SK-N-SH treated with all-trans-retinoic acid at 6 μM for 48 hours (cell line): ENCODE measurements around the gene AVPR1B.

Experiments
- ATAC-seq: fragments of 200-7000 bp; cut with Tn5 transposase; 3 replicates; pipeline ENCODE4 v1.9.1; 2020; ENCODE audit warnings: mild to moderate bottlenecking, moderate library complexity
- ARNTL ChIP-seq: fragments of 450-650 bp; formaldehyde crosslinking; IDR thresholded peaks from 2 replicates; pipeline ENCODE4 v1.5.0; 2020; ENCODE audit warnings: low read depth, mild to moderate bottlenecking, moderate library complexity, borderline replicate concordance
- BACH2 ChIP-seq: fragments of 250-450 bp; sonication (Bioruptor Pico); IDR thresholded peaks from 2 replicates; pipeline ENCODE4 v1.9.0; 2021; ENCODE audit warnings: mild to moderate bottlenecking, borderline replicate concordance
- CSDC2 ChIP-seq: fragments of 250-450 bp; sonication (Bioruptor Pico); IDR thresholded peaks from 2 replicates; pipeline ENCODE4 v1.5.0; 2020; ENCODE audit warnings: mild to moderate bottlenecking, moderate library complexity
- GLIS3 ChIP-seq: fragments of 250-450 bp; sonication (Bioruptor Pico); IDR thresholded peaks from 2 replicates; pipeline ENCODE4 v1.5.0; 2020; ENCODE audit warnings: mild to moderate bottlenecking, moderate library complexity
- ISL1 ChIP-seq: fragments of 250-450 bp; sonication (Bioruptor Pico); IDR thresholded peaks from 2 replicates; pipeline ENCODE4 v2.1.2; 2022; ENCODE audit warnings: mild to moderate bottlenecking, moderate library complexity
- OSR1 ChIP-seq: fragments of 250-450 bp; sonication (Bioruptor Pico); IDR thresholded peaks from 2 replicates; pipeline ENCODE4 v1.8.0; 2022; ENCODE audit warnings: moderate library complexity, mild to moderate bottlenecking, inconsistent platforms
- PATZ1 ChIP-seq: fragments of 250-450 bp; sonication (Bioruptor Pico); IDR thresholded peaks from 2 replicates; pipeline ENCODE4 v1.8.0; 2020; ENCODE audit warnings: mild to moderate bottlenecking, moderate library complexity, borderline replicate concordance
- POU6F1 ChIP-seq: fragments of 250-450 bp; sonication (Bioruptor Pico); IDR thresholded peaks from 2 replicates; pipeline ENCODE4 v1.8.0; 2021; ENCODE audit warnings: low read depth, mild to moderate bottlenecking, moderate library complexity, borderline replicate concordance
- PPARA ChIP-seq: fragments of 250-450 bp; sonication (Bioruptor Pico); IDR thresholded peaks from 2 replicates; pipeline ENCODE4 v1.5.0; 2020; ENCODE audit warnings: mild to moderate bottlenecking, borderline replicate concordance
- RARB ChIP-seq: fragments of 250-450 bp; sonication (Bioruptor Pico); IDR thresholded peaks from 2 replicates; pipeline ENCODE4 v1.8.0; 2021; ENCODE audit warnings: mild to moderate bottlenecking, moderate library complexity
- SNAI2 ChIP-seq: fragments of 250-450 bp; sonication (Bioruptor Pico); IDR thresholded peaks from 2 replicates; pipeline ENCODE4 v1.5.0; 2020; ENCODE audit warnings: mild to moderate bottlenecking, moderate library complexity
- TCF4 ChIP-seq: fragments of 250-450 bp; sonication (Bioruptor Pico); IDR thresholded peaks from 2 replicates; pipeline ENCODE4 v1.8.0; 2021; ENCODE audit warnings: mild to moderate bottlenecking, moderate library complexity, borderline replicate concordance
- TOX ChIP-seq: fragments of 250-450 bp; sonication (Bioruptor Pico); IDR thresholded peaks from 2 replicates; pipeline ENCODE4 v1.8.0; 2021; ENCODE audit warnings: mild to moderate bottlenecking, moderate library complexity, borderline replicate concordance
- ZC3H10 ChIP-seq: fragments of 250-450 bp; sonication (Bioruptor Pico); IDR thresholded peaks from 2 replicates; pipeline ENCODE4 v1.5.1; 2021; ENCODE audit warnings: mild to moderate bottlenecking, moderate library complexity
- ZFP3 ChIP-seq: fragments of 250-450 bp; sonication (Bioruptor Pico); IDR thresholded peaks from 2 replicates; pipeline ENCODE4 v1.5.0; 2020; ENCODE audit warnings: mild to moderate bottlenecking, moderate library complexity
- ZFP30 ChIP-seq: fragments of 450-650 bp; formaldehyde crosslinking; IDR thresholded peaks from 2 replicates; pipeline ENCODE4 v1.5.0; 2022; ENCODE audit warnings: mild to moderate bottlenecking, moderate library complexity
- ZNF565 ChIP-seq: fragments of 450-650 bp; formaldehyde crosslinking; conservative IDR thresholded peaks from 2 replicates; pipeline ENCODE4 v1.5.0; 2020; ENCODE audit warnings: low read depth, mild to moderate bottlenecking, moderate library complexity
- ZNF70 ChIP-seq: fragments of 450-650 bp; formaldehyde crosslinking; IDR thresholded peaks from 2 replicates; pipeline ENCODE4 v1.5.0; 2020; ENCODE audit warnings: mild to moderate bottlenecking, moderate library complexity
- ZNF8 ChIP-seq: fragments of 450-650 bp; formaldehyde crosslinking; IDR thresholded peaks from 2 replicates; pipeline ENCODE4 v1.5.0; 2020; ENCODE audit warnings: mild to moderate bottlenecking, moderate library complexity
- TF ChIP-seq, protein P1 (sequence below): fragments of 250-450 bp; sonication (Bioruptor Pico); IDR thresholded peaks from 2 replicates; pipeline ENCODE4 v1.5.1; 2021; ENCODE audit warnings: mild to moderate bottlenecking, moderate library complexity
- TF ChIP-seq, protein P2 (sequence below): fragments of 250-450 bp; sonication (Bioruptor Pico); IDR thresholded peaks from 2 replicates; pipeline ENCODE4 v1.5.0; 2020; ENCODE audit warnings: mild to moderate bottlenecking, moderate library complexity

Gene AVPR1B

GRCh38 chr1:206116191-206116872 lies 856 bp downstream of the AVPR1B start:
- no peak for ATAC-seq
- no peak for TF ChIP-seq PATZ1
- TF ChIP-seq RARB = no peak
- TF ChIP-seq ZC3H10 = no peak
- TF ChIP-seq SNAI2 (CRISPR knock-in tag) = no peak
- TF ChIP-seq TCF4 (CRISPR knock-in tag) = no peak
- no peak for TF ChIP-seq ZNF8 (CRISPR knock-in tag)
- no peak for TF ChIP-seq ZFP30 (CRISPR knock-in tag)
- no peak for TF ChIP-seq ARNTL (CRISPR knock-in tag)
- no peak for TF ChIP-seq ZFP3 (CRISPR knock-in tag)
- TF ChIP-seq, protein P1, sequence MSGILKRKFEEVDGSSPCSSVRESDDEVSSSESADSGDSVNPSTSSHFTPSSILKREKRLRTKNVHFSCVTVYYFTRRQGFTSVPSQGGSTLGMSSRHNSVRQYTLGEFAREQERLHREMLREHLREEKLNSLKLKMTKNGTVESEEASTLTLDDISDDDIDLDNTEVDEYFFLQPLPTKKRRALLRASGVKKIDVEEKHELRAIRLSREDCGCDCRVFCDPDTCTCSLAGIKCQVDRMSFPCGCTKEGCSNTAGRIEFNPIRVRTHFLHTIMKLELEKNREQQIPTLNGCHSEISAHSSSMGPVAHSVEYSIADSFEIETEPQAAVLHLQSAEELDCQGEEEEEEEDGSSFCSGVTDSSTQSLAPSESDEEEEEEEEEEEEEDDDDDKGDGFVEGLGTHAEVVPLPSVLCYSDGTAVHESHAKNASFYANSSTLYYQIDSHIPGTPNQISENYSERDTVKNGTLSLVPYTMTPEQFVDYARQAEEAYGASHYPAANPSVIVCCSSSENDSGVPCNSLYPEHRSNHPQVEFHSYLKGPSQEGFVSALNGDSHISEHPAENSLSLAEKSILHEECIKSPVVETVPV (CRISPR knock-in tag) = no peak
- no peak for TF ChIP-seq OSR1 (CRISPR knock-in tag)

GRCh38 chr1:206115791-206116190 lies 1.4 kb downstream of the AVPR1B start:
- ATAC-seq = no peak
- TF ChIP-seq ZNF70 (no peak), PPARA (no peak), ZC3H10 (no peak), ISL1 (no peak), SNAI2 (CRISPR knock-in tag) (no peak), ZNF565 (no peak), GLIS3 (CRISPR knock-in tag) (no peak), POU6F1 (CRISPR knock-in tag) (no peak), CSDC2 (CRISPR knock-in tag) (no peak), PATZ1 (no peak), ZFP3 (CRISPR knock-in tag) (no peak), RARB (no peak), BACH2 (CRISPR knock-in tag) (no peak), TOX (CRISPR knock-in tag) (no peak)
- TF ChIP-seq, protein P2, sequence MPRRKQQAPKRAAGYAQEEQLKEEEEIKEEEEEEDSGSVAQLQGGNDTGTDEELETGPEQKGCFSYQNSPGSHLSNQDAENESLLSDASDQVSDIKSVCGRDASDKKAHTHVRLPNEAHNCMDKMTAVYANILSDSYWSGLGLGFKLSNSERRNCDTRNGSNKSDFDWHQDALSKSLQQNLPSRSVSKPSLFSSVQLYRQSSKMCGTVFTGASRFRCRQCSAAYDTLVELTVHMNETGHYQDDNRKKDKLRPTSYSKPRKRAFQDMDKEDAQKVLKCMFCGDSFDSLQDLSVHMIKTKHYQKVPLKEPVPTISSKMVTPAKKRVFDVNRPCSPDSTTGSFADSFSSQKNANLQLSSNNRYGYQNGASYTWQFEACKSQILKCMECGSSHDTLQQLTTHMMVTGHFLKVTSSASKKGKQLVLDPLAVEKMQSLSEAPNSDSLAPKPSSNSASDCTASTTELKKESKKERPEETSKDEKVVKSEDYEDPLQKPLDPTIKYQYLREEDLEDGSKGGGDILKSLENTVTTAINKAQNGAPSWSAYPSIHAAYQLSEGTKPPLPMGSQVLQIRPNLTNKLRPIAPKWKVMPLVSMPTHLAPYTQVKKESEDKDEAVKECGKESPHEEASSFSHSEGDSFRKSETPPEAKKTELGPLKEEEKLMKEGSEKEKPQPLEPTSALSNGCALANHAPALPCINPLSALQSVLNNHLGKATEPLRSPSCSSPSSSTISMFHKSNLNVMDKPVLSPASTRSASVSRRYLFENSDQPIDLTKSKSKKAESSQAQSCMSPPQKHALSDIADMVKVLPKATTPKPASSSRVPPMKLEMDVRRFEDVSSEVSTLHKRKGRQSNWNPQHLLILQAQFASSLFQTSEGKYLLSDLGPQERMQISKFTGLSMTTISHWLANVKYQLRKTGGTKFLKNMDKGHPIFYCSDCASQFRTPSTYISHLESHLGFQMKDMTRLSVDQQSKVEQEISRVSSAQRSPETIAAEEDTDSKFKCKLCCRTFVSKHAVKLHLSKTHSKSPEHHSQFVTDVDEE (CRISPR knock-in tag) = no peak
